ENCODE data around the gene JPH2. TPM values are rescaled to one million over a fixed set of nuclear protein-coding genes. Genes with fewer than 3 reads are reported as not detected.

The JPH2 gene
- total RNA-seq, 2 donors from 2014 or later = 131 to 168 TPM

DNA sequence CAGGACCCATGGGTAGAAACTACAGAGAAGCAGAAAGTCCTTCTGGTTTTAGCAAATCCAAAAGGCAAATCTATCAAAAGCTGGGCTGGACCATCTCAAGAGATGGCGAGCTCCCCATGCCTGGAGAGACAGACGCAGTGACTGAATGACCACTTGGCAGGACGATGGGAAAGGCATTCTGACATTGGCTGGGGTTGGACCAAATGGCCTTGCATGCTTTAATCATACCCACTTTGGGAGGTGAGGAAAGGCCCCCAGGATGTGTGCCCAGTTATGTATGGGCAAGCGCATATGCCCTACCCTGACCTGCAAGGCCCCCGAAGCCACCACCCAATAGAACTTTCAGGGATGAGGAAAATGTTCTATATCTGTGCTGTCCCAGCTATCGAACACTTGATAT, 45.1 kb downstream of the JPH2 start:
- peak overlapping the region; percentile 87 to 91 for H3K27ac ChIP-seq
- no peaks in the 10 kb centered on the region for H3K27me3 ChIP-seq
- DNase-seq (ENCODE audit: low spot score) = no peak
- peaks cover 0 to 83% of the 10 kb centered on the region in 2 donors for H3K4me1 ChIP-seq
- H3K9me3 ChIP-seq = no peaks in the 10 kb centered on the region
- no peaks in the 10 kb centered on the region for H3K36me3 ChIP-seq
- TF ChIP-seq, protein P1, sequence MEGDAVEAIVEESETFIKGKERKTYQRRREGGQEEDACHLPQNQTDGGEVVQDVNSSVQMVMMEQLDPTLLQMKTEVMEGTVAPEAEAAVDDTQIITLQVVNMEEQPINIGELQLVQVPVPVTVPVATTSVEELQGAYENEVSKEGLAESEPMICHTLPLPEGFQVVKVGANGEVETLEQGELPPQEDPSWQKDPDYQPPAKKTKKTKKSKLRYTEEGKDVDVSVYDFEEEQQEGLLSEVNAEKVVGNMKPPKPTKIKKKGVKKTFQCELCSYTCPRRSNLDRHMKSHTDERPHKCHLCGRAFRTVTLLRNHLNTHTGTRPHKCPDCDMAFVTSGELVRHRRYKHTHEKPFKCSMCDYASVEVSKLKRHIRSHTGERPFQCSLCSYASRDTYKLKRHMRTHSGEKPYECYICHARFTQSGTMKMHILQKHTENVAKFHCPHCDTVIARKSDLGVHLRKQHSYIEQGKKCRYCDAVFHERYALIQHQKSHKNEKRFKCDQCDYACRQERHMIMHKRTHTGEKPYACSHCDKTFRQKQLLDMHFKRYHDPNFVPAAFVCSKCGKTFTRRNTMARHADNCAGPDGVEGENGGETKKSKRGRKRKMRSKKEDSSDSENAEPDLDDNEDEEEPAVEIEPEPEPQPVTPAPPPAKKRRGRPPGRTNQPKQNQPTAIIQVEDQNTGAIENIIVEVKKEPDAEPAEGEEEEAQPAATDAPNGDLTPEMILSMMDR (IDR thresholded peaks at IDR 0.05) = no peak
- no peak overlapping the region for H3K4me3 ChIP-seq

DNA sequence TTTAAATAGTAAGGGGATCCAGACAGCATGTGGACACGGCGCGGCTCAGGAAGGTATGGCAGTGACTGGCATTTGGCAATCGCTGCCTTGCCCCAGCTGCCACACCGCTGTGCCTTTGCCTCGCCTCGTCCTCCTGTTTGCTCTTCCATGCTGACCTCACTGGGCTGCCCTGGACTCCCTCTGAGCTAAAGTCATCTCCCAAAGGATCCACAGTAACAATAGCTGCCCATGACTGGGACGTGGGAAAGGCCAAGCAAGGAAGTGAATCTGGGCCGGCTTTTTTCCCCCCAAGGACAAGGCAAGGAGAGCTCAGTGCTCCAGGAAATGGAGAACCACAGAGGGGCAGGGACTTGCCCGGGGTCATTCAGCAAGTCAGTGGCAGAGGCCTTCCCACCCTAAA, 48.1 kb downstream of the JPH2 start:
- Histone ChIP-seq H3K9me3 (no peaks in the 10 kb centered on the region), H3K27me3 (no peaks in the 10 kb centered on the region), H3K4me1 (peaks cover 0 to 72% of the 10 kb centered on the region in 2 donors), H3K4me3 (no peak overlapping the region), H3K27ac (peak overlapping the region; percentile 87 to 91), H3K36me3 (no peaks in the 10 kb centered on the region)
- TF ChIP-seq, protein P1 (IDR thresholded peaks at IDR 0.05) = no peak
- no peak for DNase-seq (ENCODE audit: low spot score)

DNA sequence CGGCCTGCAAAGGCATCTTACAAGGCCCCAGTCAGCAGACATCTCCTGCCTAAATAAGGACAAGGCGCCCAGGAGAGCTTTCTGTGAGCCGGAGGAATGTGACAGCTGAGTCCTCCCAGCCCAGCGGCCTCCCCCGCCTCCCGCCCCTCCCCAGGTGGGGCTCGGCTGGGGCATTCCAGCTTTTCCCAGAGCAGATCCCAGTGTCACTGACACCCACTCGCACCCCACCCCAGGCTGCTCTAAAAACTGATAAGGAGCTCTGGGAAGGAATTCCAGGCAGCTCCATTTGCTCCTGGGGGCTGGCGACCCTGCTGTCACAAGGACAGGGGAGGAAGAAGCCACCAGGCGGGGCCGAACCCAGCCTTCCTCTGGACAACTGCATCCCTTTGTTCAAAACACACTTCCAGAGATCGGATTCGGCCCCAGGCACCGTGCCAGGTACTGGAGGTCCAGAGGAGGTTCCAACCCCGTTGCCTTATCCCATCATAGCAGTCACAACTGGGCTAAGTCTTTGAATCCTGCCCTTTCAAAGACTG, 49.7 kb downstream of the JPH2 start:
- H3K27me3 ChIP-seq = no peaks in the 10 kb centered on the region
- H3K4me3 ChIP-seq = no peak overlapping the region
- no peak for DNase-seq (ENCODE audit: low spot score)
- H3K36me3 ChIP-seq = no peaks in the 10 kb centered on the region
- TF ChIP-seq, protein P1 (IDR thresholded peaks at IDR 0.05) = no peak
- H3K9me3 ChIP-seq = no peaks in the 10 kb centered on the region
- peaks cover 0 to 58% of the 10 kb centered on the region in 2 donors for H3K4me1 ChIP-seq
- peak overlapping the region; percentile 87 to 91 for H3K27ac ChIP-seq

DNA sequence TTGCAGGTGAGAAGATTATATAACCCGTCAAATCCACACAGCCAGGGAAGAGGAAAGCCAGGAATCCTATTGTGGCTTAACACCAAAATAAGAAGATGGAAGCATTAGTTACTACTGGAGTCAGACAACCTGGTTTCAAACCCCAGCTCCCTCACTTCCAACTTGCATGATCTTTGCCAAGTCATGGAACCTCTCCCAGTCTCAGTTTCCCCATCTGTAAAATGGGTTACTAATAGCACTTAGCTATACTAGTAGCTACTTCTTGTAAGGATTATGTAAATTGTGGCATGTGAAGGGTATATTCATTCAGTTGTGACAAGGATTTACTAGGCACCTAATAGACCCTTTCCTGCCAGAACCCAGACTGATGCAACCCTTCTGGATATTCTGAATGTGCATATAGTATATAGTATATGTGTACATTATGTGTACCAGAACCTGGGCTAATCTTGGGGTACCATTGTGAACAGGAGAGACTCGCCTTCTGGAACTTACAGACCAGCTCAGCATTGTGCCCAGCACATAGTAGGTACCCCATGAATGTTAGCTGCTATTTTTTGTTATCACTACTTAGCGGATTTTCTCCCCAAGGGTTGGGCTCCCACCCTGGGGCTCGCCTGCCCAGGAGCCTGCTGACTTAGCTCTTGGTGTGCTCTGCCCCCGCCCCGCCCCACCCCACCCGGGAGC, 50.3 kb downstream of the JPH2 start:
- DNase-seq (ENCODE audit: low spot score) = no peak
- H3K4me3 ChIP-seq = no peak overlapping the region
- H3K9me3 ChIP-seq = no peaks in the 10 kb centered on the region
- no peaks in the 10 kb centered on the region for H3K27me3 ChIP-seq
- H3K36me3 ChIP-seq = no peaks in the 10 kb centered on the region
- peak overlapping the region; percentile 87 to 91 for H3K27ac ChIP-seq
- peaks cover 0 to 52% of the 10 kb centered on the region in 2 donors for H3K4me1 ChIP-seq
- TF ChIP-seq, protein P1 (IDR thresholded peaks at IDR 0.05) = no peak

DNA sequence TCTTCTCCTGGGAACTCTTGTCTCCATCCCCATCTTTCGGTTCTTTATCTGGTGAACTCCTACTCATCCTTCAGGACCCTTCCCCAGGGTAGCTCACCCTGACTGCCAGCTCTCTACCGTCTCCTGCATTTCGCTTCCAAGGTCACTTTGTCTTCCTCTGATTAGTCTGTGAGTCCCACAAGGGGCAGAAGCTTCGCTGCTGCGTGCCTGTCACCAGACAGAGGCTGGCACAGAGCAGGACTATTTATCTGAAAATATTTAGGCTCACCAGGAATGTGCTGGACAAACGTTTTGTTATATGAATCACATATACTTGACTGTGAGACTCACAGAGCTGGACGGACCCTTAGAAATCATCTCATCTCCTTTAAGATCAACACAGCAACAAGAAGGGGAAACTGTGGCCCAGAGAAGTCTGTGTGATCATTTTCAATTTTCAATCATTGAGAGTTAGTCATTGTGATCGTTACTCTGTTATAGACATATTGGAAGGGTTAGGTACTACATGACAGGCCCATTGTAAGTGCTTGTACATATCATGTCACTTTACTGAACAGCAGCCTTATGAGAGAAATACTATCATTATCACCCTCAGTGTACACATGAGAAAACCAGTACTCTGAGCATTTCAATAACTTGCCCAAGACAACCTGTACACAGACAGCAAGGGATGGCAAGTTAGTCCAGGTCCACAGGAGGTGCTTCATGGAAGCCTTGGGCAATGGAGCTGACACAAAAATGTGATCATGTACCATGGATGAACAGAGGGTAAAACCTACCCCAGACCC, 51.4 kb downstream of the JPH2 start:
- Histone ChIP-seq H3K9me3 (no peaks in the 10 kb centered on the region), H3K27ac (peak overlapping the region; percentile 87 to 91), H3K36me3 (no peaks in the 10 kb centered on the region), H3K4me1 (peaks cover 0 to 42% of the 10 kb centered on the region in 2 donors), H3K27me3 (no peaks in the 10 kb centered on the region), H3K4me3 (no peak overlapping the region)
- TF ChIP-seq, protein P1 (IDR thresholded peaks at IDR 0.05) = no peak
- DNase-seq (ENCODE audit: low spot score) = no peak
